ENCODE data around the gene ANKLE1.

The ANKLE1 gene

DNA sequence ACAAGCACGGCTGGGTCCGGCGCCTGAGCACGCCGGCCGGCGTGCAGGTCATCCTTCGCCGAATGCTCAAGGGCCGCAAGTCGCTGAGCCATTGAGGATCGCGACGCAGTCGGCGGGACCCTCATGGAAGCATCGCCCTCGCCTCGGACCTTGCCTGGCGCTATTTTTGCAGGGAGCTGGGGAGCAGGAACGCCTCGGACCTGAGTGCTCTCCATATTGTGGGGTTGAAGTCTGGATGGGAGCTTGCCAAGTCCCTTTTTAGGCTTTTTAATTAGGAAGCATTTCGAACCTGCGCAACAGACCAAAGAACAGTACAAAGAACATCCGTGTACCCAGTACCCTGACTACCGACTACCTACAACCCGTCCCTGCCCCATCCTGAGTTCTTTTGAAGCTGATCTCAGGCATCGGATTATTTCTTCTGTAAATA is 24.6 kb downstream of the ANKLE1 start:
- Histone ChIP-seq H3K27me3 (ENCODE audit: control insufficient read depth, insufficient read depth, low read length) (no peaks in the 10 kb centered on the region), H3K9ac (ENCODE audit: low read length) (peak overlapping the region; percentile 88), H3K9me3 (ENCODE audit: control insufficient read depth, low read length) (no peaks in the 10 kb centered on the region), H3K36me3 (ENCODE audit: control insufficient read depth, insufficient read depth, low read length) (no peaks in the 10 kb centered on the region), H3K4me3 (ENCODE audit: low read length) (peak overlapping the region; percentile 23), H3K4me1 (ENCODE audit: control insufficient read depth, insufficient read depth, low read length) (peaks cover 48% of the 10 kb centered on the region)

DNA sequence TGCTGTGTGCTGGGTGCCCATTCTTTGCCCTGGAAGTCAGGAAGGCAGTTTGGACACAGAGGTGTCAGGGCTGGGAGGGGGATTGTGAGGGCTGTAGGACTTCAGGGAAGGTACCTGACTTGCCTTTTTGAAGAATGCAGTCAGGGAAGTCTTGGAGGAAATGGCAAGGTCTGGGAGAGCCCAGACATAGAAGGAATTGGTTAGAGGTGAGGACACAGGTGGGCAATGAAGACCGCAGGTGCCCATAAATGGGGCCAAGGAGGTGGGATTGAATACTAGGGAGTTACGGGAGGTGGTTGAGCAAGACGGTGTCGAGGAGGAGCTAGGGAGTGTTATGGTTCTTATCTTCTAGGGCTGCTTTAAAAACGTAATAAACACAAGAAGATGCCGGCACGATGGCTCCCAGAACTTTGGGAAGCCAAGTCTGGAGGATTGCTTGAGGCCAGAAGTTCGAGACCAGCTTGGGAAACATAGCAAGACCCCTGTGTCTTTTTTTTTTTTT is 26.2 kb downstream of the ANKLE1 start:
- H3K9ac ChIP-seq (ENCODE audit: low read length), result no peak overlapping the region
- peaks cover 57% of the 10 kb centered on the region for H3K4me1 ChIP-seq (ENCODE audit: control insufficient read depth, insufficient read depth, low read length)
- no peaks in the 10 kb centered on the region for H3K27me3 ChIP-seq (ENCODE audit: control insufficient read depth, insufficient read depth, low read length)
- no peak overlapping the region for H3K4me3 ChIP-seq (ENCODE audit: low read length)
- H3K36me3 ChIP-seq (ENCODE audit: control insufficient read depth, insufficient read depth, low read length), result no peaks in the 10 kb centered on the region
- no peaks in the 10 kb centered on the region for H3K9me3 ChIP-seq (ENCODE audit: control insufficient read depth, low read length)

- Histone ChIP-seq H3K9ac (ENCODE audit: low read length) (peak within 1 kb of the TSS; percentile 93), H3K27me3 (ENCODE audit: control insufficient read depth, insufficient read depth, low read length) (no peaks in the 10 kb centered on the region), H3K4me1 (ENCODE audit: control insufficient read depth, insufficient read depth, low read length) (peaks cover 53% of the 10 kb centered on the region), H3K9me3 (ENCODE audit: control insufficient read depth, low read length) (no peaks in the 10 kb centered on the region), H3K36me3 (ENCODE audit: control insufficient read depth, insufficient read depth, low read length) (peaks cover 9% of the 10 kb centered on the region), H3K4me3 (ENCODE audit: low read length) (peak within 1 kb of the TSS; percentile 76)
Observed at GRCh38 chr19:17309198-17309964, 27.7 kb downstream of the ANKLE1 start, which contains the start of gene DDA1. Gene DDA1 (plus strand): TSS chr19:17309563. CDS start chr19:17309655, 92 bp downstream.

- Histone ChIP-seq H3K9ac (ENCODE audit: low read length) (peak overlapping the region; percentile 93), H3K27me3 (ENCODE audit: control insufficient read depth, insufficient read depth, low read length) (no peaks in the 10 kb centered on the region), H3K36me3 (ENCODE audit: control insufficient read depth, insufficient read depth, low read length) (peaks cover 13% of the 10 kb centered on the region), H3K9me3 (ENCODE audit: control insufficient read depth, low read length) (no peaks in the 10 kb centered on the region), H3K4me1 (ENCODE audit: control insufficient read depth, insufficient read depth, low read length) (peaks cover 47% of the 10 kb centered on the region), H3K4me3 (ENCODE audit: low read length) (peak overlapping the region; percentile 76)
Observed at GRCh38 chr19:17309965-17310461, 28.3 kb downstream of the ANKLE1 start.

DNA sequence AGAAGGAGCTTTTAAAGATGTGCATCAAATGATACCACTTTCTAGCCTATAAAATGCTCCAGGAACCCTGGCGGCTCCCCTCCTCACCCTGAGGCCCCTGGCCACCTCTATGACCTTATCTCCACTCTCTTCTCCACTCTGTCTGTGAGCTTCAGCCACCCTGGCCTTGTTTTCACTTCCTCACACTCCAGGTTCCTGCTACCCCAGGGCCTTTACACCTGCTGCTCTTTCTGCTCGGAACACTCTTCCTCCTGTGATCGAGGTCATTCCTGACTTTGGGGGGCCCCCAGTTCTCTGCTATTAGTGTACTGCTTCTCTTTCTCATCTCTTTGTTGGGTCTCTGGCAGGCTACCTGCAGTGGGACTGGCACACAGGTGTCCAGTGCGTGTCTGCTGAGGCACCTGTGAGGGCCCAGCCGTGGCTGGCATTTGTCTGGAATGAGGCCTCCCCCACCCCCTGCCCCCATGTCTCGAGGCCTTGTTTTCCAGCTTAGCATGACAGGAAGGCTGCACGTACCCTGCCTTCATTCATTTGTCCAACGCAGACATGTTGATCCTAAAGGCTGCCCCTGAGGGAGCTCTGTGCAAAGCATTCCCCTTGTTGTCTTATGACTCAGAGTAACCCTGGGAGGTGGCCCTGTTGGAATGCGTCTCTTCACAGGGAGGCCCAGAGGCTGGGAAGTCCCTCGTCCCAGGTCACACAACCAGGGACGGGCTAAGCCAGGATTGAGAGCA is 29.9 kb downstream of the ANKLE1 start:
- no peaks in the 10 kb centered on the region for H3K9me3 ChIP-seq (ENCODE audit: control insufficient read depth, low read length)
- H3K4me3 ChIP-seq (ENCODE audit: low read length), result no peak overlapping the region
- H3K4me1 ChIP-seq (ENCODE audit: control insufficient read depth, insufficient read depth, low read length), result peaks cover 46% of the 10 kb centered on the region
- H3K9ac ChIP-seq (ENCODE audit: low read length), result peak overlapping the region; percentile 33
- no peaks in the 10 kb centered on the region for H3K27me3 ChIP-seq (ENCODE audit: control insufficient read depth, insufficient read depth, low read length)
- peaks cover 13% of the 10 kb centered on the region for H3K36me3 ChIP-seq (ENCODE audit: control insufficient read depth, insufficient read depth, low read length)

GRCh38 chr19:17312189-17313113 is 30.8 kb downstream of the ANKLE1 start:
- H3K4me3 ChIP-seq (ENCODE audit: low read length), result no peak overlapping the region
- peaks cover 13% of the 10 kb centered on the region for H3K36me3 ChIP-seq (ENCODE audit: control insufficient read depth, insufficient read depth, low read length)
- peak overlapping the region; percentile 33 for H3K9ac ChIP-seq (ENCODE audit: low read length)
- peaks cover 44% of the 10 kb centered on the region for H3K4me1 ChIP-seq (ENCODE audit: control insufficient read depth, insufficient read depth, low read length)
- no peaks in the 10 kb centered on the region for H3K27me3 ChIP-seq (ENCODE audit: control insufficient read depth, insufficient read depth, low read length)
- no peaks in the 10 kb centered on the region for H3K9me3 ChIP-seq (ENCODE audit: control insufficient read depth, low read length)

GRCh38 chr19:17314007-17314593 is 32.4 kb downstream of the ANKLE1 start:
- Histone ChIP-seq H3K4me1 (ENCODE audit: control insufficient read depth, insufficient read depth, low read length) (peaks cover 58% of the 10 kb centered on the region), H3K9ac (ENCODE audit: low read length) (no peak overlapping the region), H3K27me3 (ENCODE audit: control insufficient read depth, insufficient read depth, low read length) (no peaks in the 10 kb centered on the region), H3K4me3 (ENCODE audit: low read length) (no peak overlapping the region), H3K36me3 (ENCODE audit: control insufficient read depth, insufficient read depth, low read length) (peaks cover 13% of the 10 kb centered on the region), H3K9me3 (ENCODE audit: control insufficient read depth, low read length) (no peaks in the 10 kb centered on the region)

GRCh38 chr19:17318966-17319365 is 37.3 kb downstream of the ANKLE1 start:
- H3K9me3 ChIP-seq (ENCODE audit: control insufficient read depth, low read length), result no peaks in the 10 kb centered on the region
- no peak overlapping the region for H3K9ac ChIP-seq (ENCODE audit: low read length)
- H3K4me3 ChIP-seq (ENCODE audit: low read length), result no peak overlapping the region
- no peaks in the 10 kb centered on the region for H3K27me3 ChIP-seq (ENCODE audit: control insufficient read depth, insufficient read depth, low read length)
- peaks cover 8% of the 10 kb centered on the region for H3K36me3 ChIP-seq (ENCODE audit: control insufficient read depth, insufficient read depth, low read length)
- H3K4me1 ChIP-seq (ENCODE audit: control insufficient read depth, insufficient read depth, low read length), result peaks cover 22% of the 10 kb centered on the region

GRCh38 chr19:17319473-17320238 is 38.0 kb downstream of the ANKLE1 start:
- Histone ChIP-seq H3K36me3 (ENCODE audit: control insufficient read depth, insufficient read depth, low read length) (peaks cover under 1% of the 10 kb centered on the region), H3K27me3 (ENCODE audit: control insufficient read depth, insufficient read depth, low read length) (no peaks in the 10 kb centered on the region), H3K9me3 (ENCODE audit: control insufficient read depth, low read length) (no peaks in the 10 kb centered on the region), H3K4me1 (ENCODE audit: control insufficient read depth, insufficient read depth, low read length) (peaks cover 22% of the 10 kb centered on the region), H3K9ac (ENCODE audit: low read length) (no peak overlapping the region), H3K4me3 (ENCODE audit: low read length) (no peak overlapping the region)

DNA sequence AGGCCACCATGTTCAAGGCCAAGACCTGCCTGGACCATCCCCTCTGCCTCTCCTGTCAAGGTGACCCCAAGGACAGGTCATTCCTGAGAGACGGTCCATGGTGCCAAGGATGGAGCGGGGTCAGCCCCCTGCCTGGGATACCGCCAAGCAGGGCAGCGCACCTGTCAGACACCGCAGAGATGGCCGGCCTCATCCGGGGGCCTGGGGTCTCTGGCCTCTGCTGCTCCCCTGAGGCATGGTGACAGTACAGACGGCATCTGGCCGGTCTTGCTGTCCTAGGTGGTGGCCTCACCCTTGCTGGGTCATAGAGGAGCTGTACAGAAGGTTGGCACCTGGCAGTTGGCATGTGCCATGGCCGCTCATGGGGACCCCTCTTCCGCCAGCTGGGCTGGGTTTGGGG is 38.7 kb downstream of the ANKLE1 start:
- Histone ChIP-seq H3K9ac (ENCODE audit: low read length) (no peak overlapping the region), H3K27me3 (ENCODE audit: control insufficient read depth, insufficient read depth, low read length) (no peaks in the 10 kb centered on the region), H3K4me3 (ENCODE audit: low read length) (no peak overlapping the region), H3K4me1 (ENCODE audit: control insufficient read depth, insufficient read depth, low read length) (peaks cover 21% of the 10 kb centered on the region), H3K36me3 (ENCODE audit: control insufficient read depth, insufficient read depth, low read length) (no peaks in the 10 kb centered on the region), H3K9me3 (ENCODE audit: control insufficient read depth, low read length) (no peaks in the 10 kb centered on the region)
